Esophagus muscularis mucosa (tissue), 4 donors: Measurements from ENCODE around the gene C7orf33. TPM values are rescaled to one million over a fixed set of nuclear protein-coding genes. Genes with fewer than 3 reads are reported as not detected.

Source experiments
- DNase-seq: peaks from one replicate; pipeline ENCODE4 v3.0.0-alpha.2; 2017; ENCODE audit errors: extremely low spot score
- H3K27ac ChIP-seq, 4 donors: fragments of 200-600 bp; sonication (generic); replicated peaks in 1 of 4; 1 replicate in 3 of 4; 2 replicates in 1 of 4; pipeline ENCODE4 v1.5.1; 2016 to 2019; ENCODE audit warnings: mild to moderate bottlenecking in 1 of 4
- H3K27me3 ChIP-seq, 4 donors: fragments of 200-600 bp; sonication (generic); one replicate each; pipeline versions ENCODE4 v1.5.1 to v1.6.0; 2016 to 2019
- H3K36me3 ChIP-seq, 4 donors: fragments of 200-600 bp; sonication (generic); one replicate each; pipeline ENCODE4 v1.5.1; 2016 to 2019
- H3K4me1 ChIP-seq, 4 donors: fragments of 200-600 bp; sonication (generic); one replicate each; pipeline ENCODE4 v1.5.1; 2016 to 2019
- H3K4me3 ChIP-seq, 4 donors: fragments of 200-600 bp; sonication (generic); 1 replicate in 2 of 4; 2 replicates in 2 of 4; pipeline ENCODE4 v1.5.1; 2016 to 2019; ENCODE audit warnings: mild to moderate bottlenecking in 4 of 4, moderate library complexity in 1 of 4
- H3K9me3 ChIP-seq, 4 donors: fragments of 200-600 bp; sonication (generic); 1 replicate in 3 of 4; 2 replicates in 1 of 4; pipeline ENCODE4 v1.5.1; 2016 to 2019
- CTCF ChIP-seq, 3 experiments: fragments of 200-600 bp in 2 of 3; fragments of 450-650 bp in 1 of 3; sonication (generic) in 2 of 3; IDR thresholded peaks; one replicate each; pipeline ENCODE4 v1.5.1; 2017 to 2019; ENCODE audit warnings: antibody characterized with exemption in 3 of 3, mild to moderate bottlenecking in 2 of 3, moderate library complexity in 1 of 3
- EP300 ChIP-seq: sonication (generic); formaldehyde crosslinking; IDR thresholded peaks from one replicate; pipeline ENCODE4 v1.6.1; 2017; ENCODE audit warnings: antibody characterized with exemption
- POLR2A ChIP-seq: fragments of 450-650 bp; IDR thresholded peaks from one replicate; pipeline ENCODE4 v1.6.1; 2017; ENCODE audit warnings: antibody characterized with exemption, moderate library complexity, mild to moderate bottlenecking, low read depth
- POLR2AphosphoS5 ChIP-seq, 2 donors: sonication (generic); formaldehyde crosslinking; IDR thresholded peaks; one replicate each; pipeline ENCODE4 v1.6.1; 2017; ENCODE audit warnings: antibody characterized with exemption in 2 of 2
- WGBS: methylation state at CpG from one replicate; pipeline ENCODE4 v1.1.5; 2018; 5-methylcytosine and 5-hydroxymethylcytosine counted together
- intact Hi-C: fragments of 100-400 bp; cut with DNase I; formaldehyde crosslinking; loops from one replicate; pipeline ENCODE4 v1.15.1; 2023
- total RNA-seq, 4 donors: library from RNA; depleted of rRNA; stranded (reverse); fragments of >200 nt; gene quantifications; one replicate each; pipeline versions ENCODE4 v1.1.0 to v1.2.1, GENCODE V29; 2016

The C7orf33 gene
- total RNA-seq, 4 donors from 2014 or later, result not detected

- intact Hi-C loops, result no loop called here
- Histone ChIP-seq H3K4me3 (no peak overlapping the region), H3K9me3 (no peaks in the 10 kb centered on the region), H3K4me1 (peaks cover 0 to 5% (median 0%) of the 10 kb centered on the region in 4 donors), H3K27me3 (no peaks in the 10 kb centered on the region), H3K36me3 (no peaks in the 10 kb centered on the region), H3K27ac (no peak overlapping the region)
- WGBS, result 69% methylated on average over 4 of the region's 4 CpGs
- no peak for DNase-seq
- TF ChIP-seq POLR2A (no peak), EP300 (no peak), POLR2AphosphoS5 (IDR thresholded peaks at IDR 0.05) (no peak), CTCF (IDR thresholded peaks at IDR 0.05) (no peak)
These were observed 74.7 kb downstream of the C7orf33 start for GRCh38 chr7:148665221-148665620.

Other genes with a start within 250 kb of the C7orf33 start
- gene CUL1, start 108.1 kb downstream of the C7orf33 start, total RNA-seq, result 10 to 100 TPM; 73.1 to 87.1 (median 77.8) TPM